GM12873 (cell line): ENCODE data around the gene RLN2.
A peak's percentile ranks its signal among the peaks of the same experiment; 100 is the strongest.

ENCODE experiments used
- TF ChIP-seq, protein P1 (sequence below): IDR thresholded peaks from 2 replicates; pipeline ENCODE4 v1.5.1; 2012; ENCODE audit warnings: low read depth, mild to moderate bottlenecking, moderate library complexity, low read length, control low read depth; ENCODE audit not compliant: insufficient read depth; ENCODE audit errors: missing control alignments

Gene RLN2

GRCh38 chr9:5288591-5288990 is 15.9 kb downstream of the RLN2 start:
- TF ChIP-seq, protein P1, sequence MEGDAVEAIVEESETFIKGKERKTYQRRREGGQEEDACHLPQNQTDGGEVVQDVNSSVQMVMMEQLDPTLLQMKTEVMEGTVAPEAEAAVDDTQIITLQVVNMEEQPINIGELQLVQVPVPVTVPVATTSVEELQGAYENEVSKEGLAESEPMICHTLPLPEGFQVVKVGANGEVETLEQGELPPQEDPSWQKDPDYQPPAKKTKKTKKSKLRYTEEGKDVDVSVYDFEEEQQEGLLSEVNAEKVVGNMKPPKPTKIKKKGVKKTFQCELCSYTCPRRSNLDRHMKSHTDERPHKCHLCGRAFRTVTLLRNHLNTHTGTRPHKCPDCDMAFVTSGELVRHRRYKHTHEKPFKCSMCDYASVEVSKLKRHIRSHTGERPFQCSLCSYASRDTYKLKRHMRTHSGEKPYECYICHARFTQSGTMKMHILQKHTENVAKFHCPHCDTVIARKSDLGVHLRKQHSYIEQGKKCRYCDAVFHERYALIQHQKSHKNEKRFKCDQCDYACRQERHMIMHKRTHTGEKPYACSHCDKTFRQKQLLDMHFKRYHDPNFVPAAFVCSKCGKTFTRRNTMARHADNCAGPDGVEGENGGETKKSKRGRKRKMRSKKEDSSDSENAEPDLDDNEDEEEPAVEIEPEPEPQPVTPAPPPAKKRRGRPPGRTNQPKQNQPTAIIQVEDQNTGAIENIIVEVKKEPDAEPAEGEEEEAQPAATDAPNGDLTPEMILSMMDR, result no peak

- TF ChIP-seq, protein P1, result no peak
Measured at GRCh38 chr9:5286262-5286661, 18.3 kb downstream of the RLN2 start.

DNA sequence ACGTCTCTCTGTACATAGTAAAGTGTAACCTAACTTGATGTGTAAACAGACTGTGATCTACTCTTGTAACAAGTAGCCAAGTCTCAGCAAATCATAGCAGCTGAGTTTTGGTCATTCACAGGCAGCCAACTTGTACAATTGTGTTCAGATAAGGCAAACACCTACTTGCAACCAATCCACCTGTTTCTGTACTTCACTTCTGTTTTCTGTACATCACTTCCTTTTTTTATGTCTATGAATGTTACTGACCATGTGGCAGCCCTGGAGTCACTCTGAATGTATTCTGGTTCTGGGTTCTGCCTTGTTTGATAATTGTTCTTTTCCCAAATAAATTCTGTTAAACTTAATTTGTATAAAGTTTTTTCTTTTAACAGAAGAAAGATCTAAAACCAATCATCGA is 26.0 kb downstream of the RLN2 start:
- TF ChIP-seq, protein P1, result no peak

DNA sequence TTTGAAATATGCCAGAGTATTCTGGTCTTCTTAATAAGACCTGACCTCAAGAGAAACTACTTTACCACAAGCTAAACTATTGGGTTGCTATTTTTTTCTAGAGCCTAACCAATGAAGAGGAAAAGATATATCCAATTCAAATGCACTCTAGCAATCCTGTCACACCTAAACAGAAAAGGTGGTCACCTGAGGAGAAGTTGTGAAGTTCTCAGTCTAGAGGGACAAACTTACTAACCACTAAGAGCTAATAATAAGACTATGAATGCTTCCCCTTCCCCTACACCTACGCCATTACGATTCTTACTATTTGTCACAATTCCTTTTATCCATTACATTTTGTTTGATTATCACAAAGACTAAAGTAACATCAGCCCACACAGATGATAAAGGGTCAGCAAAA is 29.7 kb downstream of the RLN2 start:
- TF ChIP-seq, protein P1, result no peak

DNA sequence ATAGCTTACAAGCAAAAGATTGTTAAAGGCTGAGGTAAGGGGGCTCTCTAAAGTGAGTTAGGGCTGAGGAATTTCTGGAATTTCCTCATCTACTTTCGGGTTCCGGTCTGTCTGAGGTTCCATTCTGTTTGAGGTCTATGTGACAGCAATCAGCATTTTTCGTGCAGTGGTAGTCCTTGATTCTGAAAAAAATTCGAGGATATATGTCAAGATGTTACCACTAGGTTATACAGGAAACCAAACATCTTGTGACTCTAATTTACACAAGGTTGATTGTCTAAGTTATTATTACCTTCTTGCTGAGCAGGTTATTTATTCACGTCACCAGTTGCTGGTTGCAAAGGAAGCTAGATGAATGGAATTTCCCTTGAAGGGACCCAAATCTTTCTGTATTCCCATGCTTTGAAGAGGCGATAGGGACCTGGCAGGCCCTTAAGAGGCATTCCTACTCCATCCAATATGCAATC is 35.2 kb downstream of the RLN2 start:
- TF ChIP-seq, protein P1, result no peak

- TF ChIP-seq, protein P1, result peak; percentile 50
Measured at GRCh38 chr9:5265939-5266338, 38.6 kb downstream of the RLN2 start.

GRCh38 chr9:5264219-5264595 is 40.3 kb downstream of the RLN2 start:
- TF ChIP-seq, protein P1, result no peak
